Measurements from ENCODE around the gene SYNGAP1. TPM values are rescaled to one million over a fixed set of nuclear protein-coding genes. Genes with fewer than 3 reads are reported as not detected.

SYNGAP1 gene
- total and polyA plus RNA-seq, 9 of the 15 experiments (the other 6 are each of a cell fraction or from before 2014, with no cell fraction given): 0.01 to 22.8 (median 3.2) TPM

- TF ChIP-seq ETS1 (conservative IDR thresholded peaks at IDR 0.05; ENCODE audit: control insufficient read depth, low read depth, low read length): no peak
- no peak for TF ChIP-seq SP1 (CRISPR knock-in tag; IDR thresholded peaks at IDR 0.05)
- no peak for TF ChIP-seq ZNF175 (CRISPR knock-in tag; IDR thresholded peaks at IDR 0.05; ENCODE audit: low read depth)
- TF ChIP-seq REST (IDR thresholded peaks at IDR 0.05; ENCODE audit: borderline replicate concordance): no peak
- no peak; the same call in 1 of the 2 replicates for TF ChIP-seq REST (CRISPR knock-in tag; IDR thresholded peaks at IDR 0.05; ENCODE audit: low read depth)
- no peak for TF ChIP-seq BMI1 (IDR thresholded peaks at IDR 0.05; ENCODE audit: low read length)
- peak; percentile 70; the same call in 1 of the 2 replicates for TF ChIP-seq HOMEZ (CRISPR knock-in tag; IDR thresholded peaks at IDR 0.05)
- TF ChIP-seq ZNF766 (CRISPR knock-in tag; conservative IDR thresholded peaks at IDR 0.05): no peak
- no peak for TF ChIP-seq POU5F1 (IDR thresholded peaks at IDR 0.05; ENCODE audit: borderline replicate concordance, low read depth, low read length, partially characterized antibody)
- no peak for TF ChIP-seq DPF2 (IDR thresholded peaks at IDR 0.05)
- TF ChIP-seq EGR1 (conservative IDR thresholded peaks at IDR 0.05): 0 out of 2 replicates have a peak, but pooled peaks have one; percentile 28
- 0 out of 4 replicates have a peak, but pooled peaks of 1 of the 2 experiments have one; percentile 47 for TF ChIP-seq SRF (CRISPR knock-in tag; IDR thresholded peaks at IDR 0.05)
- TF ChIP-seq ZEB2 (IDR thresholded peaks at IDR 0.05): 0 out of 2 replicates have a peak, but pooled peaks have one; percentile 16
- 0 out of 2 replicates have a peak, but pooled peaks have one; percentile 7 for TF ChIP-seq KHSRP (IDR thresholded peaks at IDR 0.05)
- TF ChIP-seq ZNF324 (CRISPR knock-in tag; IDR thresholded peaks at IDR 0.05): peak; percentile 31; the same call in 1 of the 2 replicates
- 0 out of 2 replicates have a peak, but pooled peaks have one; percentile 16 for TF ChIP-seq ZNF511 (CRISPR knock-in tag; IDR thresholded peaks at IDR 0.05)
Observed at GRCh38 chr6:33418690-33419291, 1.1 kb upstream of the SYNGAP1 start (continued).
